ENCODE results near the gene RAB29.

Gene RAB29

DNA sequence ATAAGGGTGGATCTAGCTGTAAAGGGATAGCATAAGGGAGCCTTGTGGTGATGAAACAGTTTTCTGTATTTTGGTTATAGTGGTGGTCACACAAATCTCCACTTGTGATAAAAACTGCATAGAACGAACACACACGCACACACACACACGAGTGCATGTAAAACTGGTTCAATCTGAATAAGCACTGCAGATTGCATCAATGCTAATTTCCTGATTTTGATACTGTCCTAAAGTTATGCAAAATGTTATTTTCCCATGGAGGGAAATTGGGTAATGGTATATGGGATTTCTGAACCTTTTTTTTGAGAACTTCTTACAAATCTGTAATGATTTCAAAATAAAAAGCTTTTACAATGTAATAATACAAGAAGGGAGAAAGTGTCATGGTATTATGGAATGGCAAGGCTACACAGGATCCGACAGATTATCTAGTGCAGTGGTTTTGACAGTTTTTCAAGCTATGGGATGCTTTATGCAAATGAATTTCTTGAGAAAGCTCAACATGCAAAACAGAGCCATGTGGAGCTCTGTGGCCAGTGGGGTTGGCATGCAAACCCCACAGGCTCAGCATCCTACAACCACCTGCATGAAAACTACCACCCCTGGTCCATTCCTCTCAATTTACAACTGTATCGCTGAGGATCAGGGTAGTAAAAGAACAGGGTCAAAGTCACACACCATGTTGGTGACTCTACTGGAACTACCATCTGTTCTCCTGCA, 18.9 kb upstream of the RAB29 start:
- no peak for DNase-seq (ENCODE audit: low spot score)

GRCh38 chr1:205792961-205793673, 17.8 kb upstream of the RAB29 start:
- DNase-seq (ENCODE audit: low spot score) = no peak

GRCh38 chr1:205792481-205792881, 17.2 kb upstream of the RAB29 start:
- no peak for DNase-seq (ENCODE audit: low spot score)

GRCh38 chr1:205791568-205792180, 16.4 kb upstream of the RAB29 start:
- DNase-seq (ENCODE audit: low spot score) = peak; percentile 78

DNA sequence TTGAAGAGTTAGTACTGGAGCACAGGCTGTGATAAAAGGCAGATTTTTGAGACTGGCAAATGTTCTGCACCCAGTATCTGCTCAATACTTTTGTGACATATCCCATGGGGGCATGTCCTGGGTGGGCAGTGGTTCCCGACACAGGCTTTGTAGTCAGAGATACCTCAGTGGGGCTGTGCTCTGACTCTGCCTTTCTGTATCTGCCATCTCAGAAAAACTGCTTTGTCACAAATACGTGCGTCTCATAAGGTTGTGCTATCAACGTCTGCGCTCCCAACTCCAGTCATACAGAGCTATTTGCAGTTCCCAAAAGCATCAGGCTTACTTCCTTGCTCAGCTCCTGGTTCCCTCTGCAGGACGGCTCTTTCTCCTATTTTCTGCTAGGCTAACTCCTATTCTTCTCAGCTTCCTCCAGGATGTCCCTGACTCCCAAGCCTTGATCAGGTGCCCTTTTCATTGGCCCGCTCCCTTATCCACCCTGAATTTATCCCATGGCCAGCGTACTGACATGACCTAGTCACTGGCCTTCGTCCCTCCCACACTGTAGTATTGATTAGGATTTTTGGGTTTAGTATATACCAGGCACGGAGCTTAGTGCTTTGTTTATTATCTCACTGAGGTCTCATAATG, 12.1 kb upstream of the RAB29 start:
- DNase-seq (ENCODE audit: low spot score) = no peak

GRCh38 chr1:205786601-205787000, 11.3 kb upstream of the RAB29 start:
- DNase-seq (ENCODE audit: low spot score) = no peak

DNA sequence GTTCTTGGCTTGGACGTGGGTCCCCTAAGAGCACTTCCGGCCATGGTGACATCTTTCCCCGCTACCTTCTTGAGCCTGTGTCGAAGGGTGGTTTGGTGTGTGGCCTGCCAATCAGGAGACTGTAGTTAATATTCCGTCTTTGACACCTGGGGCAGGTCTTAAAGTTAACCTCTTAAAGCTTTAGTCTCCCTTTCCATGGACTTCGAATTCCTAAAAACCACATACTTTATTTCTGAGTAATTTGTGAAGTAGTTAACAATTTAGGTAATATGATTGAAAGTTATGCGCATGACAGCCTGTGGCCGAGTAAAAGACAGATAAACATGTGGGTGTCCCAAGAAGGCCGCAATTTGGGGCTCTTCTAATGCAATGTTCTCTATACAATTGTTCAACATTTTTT, 10.2 kb upstream of the RAB29 start:
- DNase-seq (ENCODE audit: low spot score) = no peak

- no peak for DNase-seq (ENCODE audit: low spot score)
Measured at GRCh38 chr1:205783904-205784303, 8.6 kb upstream of the RAB29 start.

- no peak for DNase-seq (ENCODE audit: low spot score)
Measured at GRCh38 chr1:205783433-205783795, 8.1 kb upstream of the RAB29 start.

GRCh38 chr1:205782627-205783432, 7.5 kb upstream of the RAB29 start:
- DNase-seq (ENCODE audit: low spot score) = no peak

GRCh38 chr1:205780335-205780734, 5.1 kb upstream of the RAB29 start:
- DNase-seq (ENCODE audit: low spot score) = no peak

DNA sequence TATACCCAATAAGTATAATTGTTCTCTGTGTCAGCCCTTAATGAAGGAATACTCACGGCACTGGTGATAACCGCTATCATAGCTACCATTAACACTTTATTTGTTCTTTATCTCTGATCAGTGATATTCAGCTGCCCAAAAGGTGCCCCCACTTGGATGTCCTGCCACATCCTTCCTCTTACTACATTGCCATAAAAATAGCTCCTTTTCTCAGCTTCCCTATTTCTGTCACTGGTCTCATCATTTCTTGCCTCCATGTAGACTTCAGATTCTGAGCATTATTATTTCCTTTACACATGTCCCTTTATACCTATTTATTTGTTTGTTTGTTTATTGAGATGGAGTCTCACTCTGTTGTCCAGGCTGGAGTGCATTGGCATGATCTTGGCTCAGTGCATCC, 2.7 kb upstream of the RAB29 start:
- no peak for DNase-seq (ENCODE audit: low spot score)

DNA sequence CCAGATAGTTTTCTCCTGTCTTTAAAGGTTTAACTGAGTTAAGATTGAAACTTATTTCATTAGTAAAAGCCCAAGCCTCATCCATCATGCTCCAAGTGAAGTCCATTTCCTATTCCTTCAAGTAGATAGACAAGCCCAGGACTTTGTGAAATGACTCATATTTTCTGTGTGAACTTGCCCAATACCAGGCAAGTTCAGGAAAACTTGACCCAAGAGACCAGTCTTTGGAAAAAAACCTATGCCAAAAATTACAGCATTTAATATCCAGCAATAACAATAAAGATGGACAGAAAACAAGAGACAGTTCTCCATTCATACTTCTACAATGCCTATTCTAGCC, 405 bp upstream of the RAB29 start:
- no peak for DNase-seq (ENCODE audit: low spot score)

DNA sequence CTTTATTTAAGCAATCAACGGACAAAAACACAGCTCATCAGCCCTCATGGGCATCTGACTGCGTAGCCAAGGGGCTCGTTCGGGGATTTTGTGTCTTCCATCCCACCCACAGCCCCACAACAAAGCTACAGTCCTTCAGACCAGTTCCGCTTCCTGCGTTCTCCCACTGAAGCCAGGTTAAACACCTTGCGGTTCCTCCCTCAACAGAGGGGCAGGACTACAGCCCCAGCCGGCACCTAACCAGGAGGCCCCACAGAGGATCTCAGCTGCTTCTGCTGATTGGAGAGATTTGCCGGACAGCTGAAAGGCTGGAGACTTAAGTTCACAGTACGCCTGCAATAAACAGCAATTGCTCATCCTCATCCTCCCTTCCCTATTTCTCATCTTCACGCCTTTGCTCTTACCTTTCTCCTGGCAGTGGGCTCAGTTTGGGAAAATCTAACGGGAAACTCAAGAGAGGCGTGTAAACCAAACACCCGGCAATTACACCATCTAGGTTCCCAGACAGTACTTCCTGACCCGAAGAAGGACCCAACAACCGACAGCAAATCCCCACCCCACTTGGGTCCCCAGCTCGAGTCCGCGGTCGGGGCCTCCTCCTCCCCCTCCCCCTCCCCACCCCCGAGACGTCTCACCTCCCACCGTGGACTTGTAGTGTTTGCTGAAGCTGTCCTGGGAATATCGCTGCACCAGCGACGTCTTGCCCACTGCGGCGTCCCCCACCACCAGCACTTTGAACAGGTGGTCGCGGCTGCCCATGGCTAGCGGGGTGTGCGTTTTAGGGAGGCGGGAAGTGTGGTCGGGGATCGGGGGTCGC, 876 bp downstream of the RAB29 start:
- DNase-seq (ENCODE audit: low spot score) = peak; percentile 42

- DNase-seq (ENCODE audit: low spot score) = no peak
Measured at GRCh38 chr1:205772607-205773032, 2.7 kb downstream of the RAB29 start.

DNA sequence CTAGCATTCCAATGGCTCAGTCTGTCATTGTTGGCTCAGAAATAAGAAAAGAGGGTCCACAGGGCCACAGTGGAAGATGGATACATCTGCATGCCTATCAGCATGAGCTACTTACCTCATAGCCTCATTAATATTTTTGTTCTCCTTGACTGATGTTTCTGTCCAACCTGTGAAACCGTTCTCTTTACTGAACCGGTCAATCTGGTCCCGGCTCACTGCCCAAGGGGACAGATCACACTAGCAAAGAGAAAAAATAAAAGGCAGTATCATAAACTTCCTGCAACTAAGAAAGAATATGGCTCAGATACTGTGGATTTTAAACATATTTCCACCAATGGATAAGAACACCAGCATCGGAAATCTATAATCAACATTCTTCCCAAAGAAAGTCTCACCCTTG, 4.7 kb downstream of the RAB29 start:
- no peak for DNase-seq (ENCODE audit: low spot score)

GRCh38 chr1:205769641-205770365, 5.5 kb downstream of the RAB29 start:
- DNase-seq (ENCODE audit: low spot score) = no peak

DNA sequence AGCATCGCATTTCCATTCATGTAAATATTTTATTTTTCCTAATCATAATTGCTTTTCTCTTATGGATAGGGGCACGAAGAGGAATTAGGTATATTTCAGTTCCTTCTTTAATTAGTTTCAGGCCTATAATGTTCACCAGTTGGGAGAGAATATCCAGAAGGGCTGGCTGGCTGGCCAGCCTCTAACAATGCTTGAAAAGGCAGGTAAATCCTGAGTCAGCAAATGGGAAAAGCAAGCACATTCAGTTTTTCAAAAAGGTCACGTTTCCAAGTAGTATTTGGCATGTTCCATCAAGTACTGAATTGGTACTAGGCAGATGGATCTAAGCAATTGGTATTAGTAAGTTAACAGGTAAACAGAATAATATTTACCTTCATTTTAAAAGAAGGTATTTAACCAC, 8.0 kb downstream of the RAB29 start:
- DNase-seq (ENCODE audit: low spot score) = no peak

DNA sequence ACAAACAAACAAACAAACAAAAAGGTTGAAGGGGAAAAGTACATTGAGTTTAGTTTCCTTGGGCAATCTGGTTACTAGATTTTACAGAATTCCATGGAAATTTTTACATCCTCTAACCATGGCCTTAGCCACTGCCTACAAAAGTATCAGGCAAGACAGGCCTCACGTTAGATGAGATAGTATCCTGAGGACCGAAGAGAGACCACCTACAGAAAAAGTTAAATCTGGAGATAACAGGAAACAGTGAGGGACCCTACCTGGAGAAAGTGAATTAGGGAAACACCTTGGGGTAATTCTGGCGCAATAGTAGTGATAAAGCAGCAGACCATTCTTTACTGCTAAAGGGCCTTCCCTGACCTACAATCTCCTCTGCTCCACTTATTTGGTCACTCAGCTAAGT, 8.7 kb downstream of the RAB29 start:
- no peak for DNase-seq (ENCODE audit: low spot score)

GRCh38 chr1:205766038-205766437, 9.2 kb downstream of the RAB29 start:
- no peak for DNase-seq (ENCODE audit: low spot score)

DNA sequence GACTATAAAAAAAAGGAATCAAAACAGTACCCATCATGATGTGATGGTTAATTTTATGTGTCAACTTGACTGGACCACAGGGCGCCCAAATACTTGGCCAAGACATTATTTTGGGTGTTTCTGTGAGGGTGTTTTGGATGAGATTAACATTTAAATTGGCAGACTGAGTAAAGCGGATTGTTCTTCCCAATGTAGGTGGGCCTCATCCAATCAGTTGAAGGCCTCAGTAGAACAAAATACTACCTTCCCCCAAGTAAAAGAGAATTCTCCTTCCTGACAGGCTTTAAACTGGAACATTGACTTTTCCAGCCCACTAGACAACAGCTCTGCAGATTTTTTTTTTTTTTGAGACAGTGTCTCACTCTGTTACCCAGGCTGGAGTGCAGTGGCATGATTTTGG, 10.7 kb downstream of the RAB29 start:
- DNase-seq (ENCODE audit: low spot score) = no peak

All from HuH-7 (cell line).